K562 (cell line): Measurements from ENCODE around the gene GABBR1. TPM values are rescaled to one million over a fixed set of nuclear protein-coding genes. Genes with fewer than 3 reads are reported as not detected.

ENCODE experiments used
- ATAC-seq: fragments of 200-7000 bp; cut with Tn5 transposase; 3 replicates; pipeline ENCODE4 v1.9.1; 2020; ENCODE audit warnings: moderate library complexity
- BruUV-seq: library from RNA; stranded (reverse); fragments of 400-500 nt; replicated peaks from 2 replicates; lab custom pipeline; 2021; lab: Mats Ljungman, UMichigan
- CTCF ChIA-PET: fragments of 300-600 bp; formaldehyde crosslinking; extraction: SDS; loops from one replicate; lab custom pipeline; 2021; ENCODE audit warnings: low intra/inter-chr PET ratio; lab: Yijun Ruan, JAX
- POLR2A ChIA-PET: fragments of 300-600, 350-650 bp; sonication (Branson Sonifier 250); formaldehyde crosslinking; extraction: SDS; loops from one replicate; lab custom pipeline; 2021; ENCODE audit warnings: antibody characterized with exemption, inconsistent platforms; lab: Yijun Ruan, JAX
- DNase-seq, 4 experiments: peaks; one replicate each; pipeline versions ENCODE4 v3.0.0 to v3.0.0-alpha.2; 2011 to 2018; ENCODE audit warnings: low spot score in 3 of 4, mixed read lengths in 3 of 4; ENCODE audit errors: extremely low read depth in 1 of 4
- FAIRE-seq: peaks from 2 replicates; lab custom pipeline; 2011; peaks lifted over from hg19 to GRCh38; lab: Jason Lieb, UNC
- H2AFZ ChIP-seq: 2 replicates; pipeline ENCODE4 v1.6.0; 2011; ENCODE audit warnings: low read depth, low read length, control low read depth, inconsistent platforms
- H3K27ac ChIP-seq: fragments of 200-600 bp; 3 replicates; pipeline ENCODE4 v1.8.0; 2011; ENCODE audit warnings: low read depth, mild to moderate bottlenecking, control low read depth, inconsistent platforms, low read length, moderate library complexity, mixed read lengths; ENCODE audit errors: extremely low read depth
- H3K27me3 ChIP-seq, 2 experiments: fragments of 300-600 bp in 1 of 2; 2 replicates in 1 of 2; 3 replicates in 1 of 2; pipeline versions ENCODE4 v1.6.0 to v1.8.0; 2011; ENCODE audit warnings: inconsistent platforms in 2 of 2, low read length in 2 of 2, mild to moderate bottlenecking in 1 of 2, mixed read lengths in 1 of 2, moderate library complexity in 1 of 2; ENCODE audit not compliant: control insufficient read depth in 2 of 2, insufficient read depth in 2 of 2
- H3K36me3 ChIP-seq: fragments of 300-600 bp; 3 replicates; pipeline ENCODE4 v1.8.0; 2011; ENCODE audit warnings: mild to moderate bottlenecking, low read length, inconsistent platforms; ENCODE audit not compliant: control insufficient read depth, insufficient read depth
- H3K4me1 ChIP-seq, 2 experiments: fragments of 200-600 bp in 1 of 2; replicated peaks in 1 of 2; 2 replicates in 1 of 2; 3 replicates in 1 of 2; pipeline versions ENCODE4 v1.5.1 to v1.8.0; 2011; ENCODE audit warnings: inconsistent platforms in 2 of 2, low read length in 2 of 2, mild to moderate bottlenecking in 1 of 2, mixed read lengths in 1 of 2, moderate library complexity in 1 of 2; ENCODE audit not compliant: control insufficient read depth in 2 of 2, insufficient read depth in 2 of 2
- H3K4me2 ChIP-seq: 2 replicates; pipeline ENCODE4 v1.6.1; 2011; ENCODE audit warnings: low read length, control low read depth, inconsistent platforms, mixed read lengths; ENCODE audit not compliant: insufficient read depth
- H3K4me3 ChIP-seq: fragments of 200-600 bp; sonication (generic), shearing (Covaris generic); 2 replicates; pipeline ENCODE4 v1.5.1; 2016; ENCODE audit warnings: control low read depth, inconsistent platforms
- H3K79me2 ChIP-seq: fragments of 200-600 bp; 3 replicates; pipeline ENCODE4 v1.8.0; 2011; ENCODE audit warnings: low read length, inconsistent platforms; ENCODE audit not compliant: control insufficient read depth, insufficient read depth
- H3K9ac ChIP-seq, 2 experiments: 2 replicates each; pipeline versions ENCODE4 v1.6.0 to v1.6.1; 2011; ENCODE audit warnings: low read depth in 2 of 2, low read length in 2 of 2, control low read depth in 1 of 2, inconsistent platforms in 1 of 2, mild to moderate bottlenecking in 1 of 2, mixed read lengths in 1 of 2; ENCODE audit not compliant: insufficient read depth in 1 of 2
- H3K9me1 ChIP-seq: one replicate; pipeline ENCODE4 v1.6.0; 2011; ENCODE audit warnings: inconsistent platforms, mild to moderate bottlenecking, low read length, moderate library complexity; ENCODE audit not compliant: control insufficient read depth, insufficient read depth
- H3K9me3 ChIP-seq: replicated peaks from 2 replicates; pipeline ENCODE4 v1.5.1; 2011; ENCODE audit warnings: low read depth, low read length, inconsistent platforms; ENCODE audit not compliant: control insufficient read depth, insufficient read depth
- H4K20me1 ChIP-seq: replicated peaks from 2 replicates; pipeline ENCODE4 v1.6.1; 2011; ENCODE audit warnings: low read length, inconsistent platforms, mixed read lengths; ENCODE audit not compliant: control insufficient read depth, insufficient read depth
- KAT8 ChIP-seq: fragments of 450-650 bp; IDR thresholded peaks from 2 replicates; pipeline ENCODE4 v1.6.1; 2016; ENCODE audit warnings: low read depth, mild to moderate bottlenecking
- TAF9B ChIP-seq: fragments of 450-650 bp; IDR thresholded peaks from 2 replicates; pipeline ENCODE4 v1.6.1; 2018; ENCODE audit warnings: mild to moderate bottlenecking; ENCODE audit not compliant: partially characterized antibody
- TFE3 ChIP-seq: fragments of 450-650 bp; formaldehyde crosslinking; IDR thresholded peaks from 2 replicates; pipeline ENCODE4 v1.4.0; 2020; ENCODE audit warnings: mild to moderate bottlenecking, mixed read lengths
- USF2 ChIP-seq: sonication (generic); formaldehyde crosslinking; IDR thresholded peaks from 2 replicates; pipeline ENCODE4 v1.5.0; 2020; ENCODE audit warnings: missing genetic modification reagents
- ZEB2 ChIP-seq: fragments of 450-650 bp; IDR thresholded peaks from 2 replicates; pipeline ENCODE4 v1.6.1; 2016
- WGBS: fragments of 100-300 bp; shearing (Covaris generic); methylation state at CpG from one replicate; pipeline ENCODE4 v1.1.6; 2016; ENCODE audit warnings: low coverage, mixed read lengths; ENCODE audit not compliant: insufficient coverage; ENCODE audit errors: missing lambda C conversion rate; 5-methylcytosine and 5-hydroxymethylcytosine counted together
- in situ Hi-C: fragments of 300-500 bp; cut with MboI; formaldehyde crosslinking; loops from 4 replicates; pipeline ENCODE4 v1.15.0; 2018; ENCODE audit warnings: inconsistent platforms, mixed read lengths
- intact Hi-C: fragments of 100-400 bp; cut with micrococcal nuclease; formaldehyde crosslinking; loops from 2 replicates; pipeline ENCODE4 v1.14.2; 2022
- polyA plus RNA-seq, 8 experiments: library from polyadenylated mRNA; depleted of rRNA in 4 of 8; stranded (reverse) in 5 of 8; unstranded in 3 of 8; fragments of >200 nt; fragmentation: Nextera tagmentation in 2 of 8; fragmentation: Illumina TruSeq in 1 of 8; extraction: Ambion mirVana in 2 of 8; extraction: Trizol in 1 of 8; gene quantifications; 2 replicates each; pipeline versions ENCODE4 v1.2.1 to v1.2.3, GENCODE V29; 2011 to 2014; ENCODE audit warnings: inconsistent platforms in 1 of 8, missing spikeins in 1 of 8
- total RNA-seq, 7 experiments: library from RNA; depleted of rRNA in 6 of 7; stranded (reverse); fragments of >200 nt in 6 of 7; fragmentation: Illumina TruSeq in 2 of 7; extraction: Trizol in 2 of 7; gene quantifications; 2 replicates each; pipeline versions ENCODE4 v1.2.1 to v1.2.3, GENCODE V29; 2011 to 2021; ENCODE audit warnings: low replicate concordance in 1 of 7
- TF ChIP-seq, protein P1 (sequence below): fragments of 450-650 bp; formaldehyde crosslinking; IDR thresholded peaks from 2 replicates; pipeline ENCODE4 v1.4.0; 2020; ENCODE audit warnings: mild to moderate bottlenecking

The GABBR1 gene
- total and polyA plus RNA-seq, 9 of the 15 experiments (the other 6 are each of a cell fraction or from before 2014, with no cell fraction given) = 2.2 to 48.3 (median 20.8) TPM

DNA sequence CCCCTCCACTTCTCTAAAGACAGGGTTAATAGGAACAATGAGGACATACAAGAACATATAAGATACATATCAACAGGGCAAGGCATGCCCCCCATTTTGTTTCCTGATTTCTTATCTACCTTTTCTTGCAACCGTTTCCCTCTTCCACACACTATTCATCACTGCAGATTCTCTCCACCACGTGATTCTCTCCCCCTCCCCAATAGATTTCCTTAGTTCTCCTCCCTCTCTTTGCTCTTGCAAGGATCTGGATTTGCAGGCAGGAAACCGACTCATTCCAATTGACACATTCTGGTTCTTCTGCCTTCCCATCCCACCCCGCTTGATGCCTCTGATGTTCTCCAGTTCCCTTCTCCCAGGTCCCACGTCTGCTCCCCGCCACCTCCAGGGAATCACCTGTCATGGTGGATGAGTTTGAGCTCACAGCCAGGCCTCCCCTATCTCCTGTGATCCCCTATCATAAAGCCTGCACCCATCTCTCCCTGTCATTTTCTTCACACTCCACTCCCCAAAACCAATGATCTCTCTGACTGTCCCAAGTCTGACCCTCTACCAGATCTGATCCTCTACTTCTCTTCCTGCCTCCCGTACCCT lies 7.5 kb downstream of the GABBR1 start:
- ChIA-PET CTCF (no interaction called here), POLR2A (interaction anchor here (0.5 to 0.8 kb wide), 2 partner anchors 22 to 413 kb away, joined by 3 read pairs; no protein-coding TSS in a partner anchor)
- intact Hi-C loops (no loop called here), in situ Hi-C loops (no loop called here)
- no peak overlapping the region for H3K27ac ChIP-seq
- H3K9me3 ChIP-seq = no peaks in the 10 kb centered on the region
- H3K4me1 ChIP-seq = peaks cover 43 to 44% of the 10 kb centered on the region in 2 experiments
- peaks cover 46% of the 10 kb centered on the region for H3K36me3 ChIP-seq
- TF ChIP-seq KAT8 (no peak), TAF9B (no peak), ZEB2 (peak; percentile 20; the same call in 1 of the 2 replicates), TFE3 (peak; percentile 39; the same call in 1 of the 2 replicates), USF2 (CRISPR knock-in tag) (0 out of 2 replicates have a peak, but pooled peaks have one; percentile 40)
- TF ChIP-seq, protein P1, sequence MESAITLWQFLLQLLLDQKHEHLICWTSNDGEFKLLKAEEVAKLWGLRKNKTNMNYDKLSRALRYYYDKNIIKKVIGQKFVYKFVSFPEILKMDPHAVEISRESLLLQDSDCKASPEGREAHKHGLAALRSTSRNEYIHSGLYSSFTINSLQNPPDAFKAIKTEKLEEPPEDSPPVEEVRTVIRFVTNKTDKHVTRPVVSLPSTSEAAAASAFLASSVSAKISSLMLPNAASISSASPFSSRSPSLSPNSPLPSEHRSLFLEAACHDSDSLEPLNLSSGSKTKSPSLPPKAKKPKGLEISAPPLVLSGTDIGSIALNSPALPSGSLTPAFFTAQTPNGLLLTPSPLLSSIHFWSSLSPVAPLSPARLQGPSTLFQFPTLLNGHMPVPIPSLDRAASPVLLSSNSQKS = no peak
- DNase-seq = peak in 3 of 4 experiments; percentile 6 to 52 (median 46)
- WGBS = 35% methylated on average over 7 of the region's 7 CpGs
- no peak overlapping the region for H3K4me3 ChIP-seq
- H3K79me2 ChIP-seq = peaks cover 51% of the 10 kb centered on the region
- BruUV-seq = no TSS peak
- H3K4me2 ChIP-seq = peak overlapping the region; percentile 24
- no peaks in the 10 kb centered on the region for H3K9me1 ChIP-seq
- peak overlapping the region; percentile 0 to 28; a peak in 1 of 4 replicates for H3K9ac ChIP-seq
- FAIRE-seq = peak; percentile 15
- H2AFZ ChIP-seq = no peak overlapping the region
- H3K27me3 ChIP-seq = no peaks in the 10 kb centered on the region
- H4K20me1 ChIP-seq = no peaks in the 10 kb centered on the region
- no peak for ATAC-seq
